HEK293 (cell line): ENCODE results near the gene MGAT2.
A peak's percentile ranks its signal among the peaks of the same experiment; 100 is the strongest.

ENCODE experiments used
- EGR2 ChIP-seq: fragments of 450-650 bp; formaldehyde crosslinking; IDR thresholded peaks from 2 replicates; pipeline ENCODE4 v1.5.1; 2016; ENCODE audit warnings: low read depth, missing biosample characterization, missing genetic modification characterization
- GLI4 ChIP-seq: fragments of 450-650 bp; formaldehyde crosslinking; IDR thresholded peaks from 2 replicates; pipeline ENCODE4 v1.5.1; 2016; ENCODE audit warnings: missing biosample characterization, missing genetic modification characterization
- GLIS2 ChIP-seq: fragments of 450-650 bp; formaldehyde crosslinking; IDR thresholded peaks from 2 replicates; pipeline ENCODE4 v1.5.1; 2016; ENCODE audit warnings: missing biosample characterization, missing genetic modification characterization
- HOXA7 ChIP-seq: sonication (generic); formaldehyde crosslinking; IDR thresholded peaks from 2 replicates; pipeline ENCODE4 v1.8.1; 2022; ENCODE audit warnings: missing genetic modification reagents, borderline replicate concordance
- MYNN ChIP-seq: fragments of 450-650 bp; formaldehyde crosslinking; IDR thresholded peaks from 2 replicates; pipeline ENCODE4 v1.5.1; 2016; ENCODE audit warnings: missing biosample characterization, missing genetic modification characterization, borderline replicate concordance
- PBX3 ChIP-seq: sonication (generic); formaldehyde crosslinking; IDR thresholded peaks from 2 replicates; pipeline ENCODE4 v1.8.1; 2022; ENCODE audit warnings: mild to moderate bottlenecking, moderate library complexity, missing genetic modification reagents
- PRDM6 ChIP-seq: fragments of 450-650 bp; formaldehyde crosslinking; IDR thresholded peaks from 2 replicates; pipeline ENCODE4 v1.5.1; 2017; ENCODE audit warnings: missing biosample characterization, missing genetic modification characterization
- REST ChIP-seq: fragments of 450-650 bp; formaldehyde crosslinking; IDR thresholded peaks from 2 replicates; pipeline ENCODE4 v1.5.1; 2016; ENCODE audit warnings: missing biosample characterization, missing genetic modification characterization
- ZBTB6 ChIP-seq: fragments of 450-650 bp; formaldehyde crosslinking; IDR thresholded peaks from 2 replicates; pipeline ENCODE4 v1.5.1; 2017; ENCODE audit warnings: missing biosample characterization, missing genetic modification characterization
- ZNF121 ChIP-seq: fragments of 450-650 bp; formaldehyde crosslinking; IDR thresholded peaks from 2 replicates; pipeline ENCODE4 v1.5.1; 2016; ENCODE audit warnings: missing biosample characterization, missing genetic modification characterization
- ZNF132 ChIP-seq: fragments of 450-650 bp; formaldehyde crosslinking; IDR thresholded peaks from 2 replicates; pipeline ENCODE4 v1.5.1; 2017; ENCODE audit warnings: missing biosample characterization, missing genetic modification characterization, borderline replicate concordance
- ZNF174 ChIP-seq: fragments of 450-650 bp; formaldehyde crosslinking; IDR thresholded peaks from 2 replicates; pipeline ENCODE4 v1.5.0; 2017; ENCODE audit warnings: missing biosample characterization, mild to moderate bottlenecking, missing genetic modification characterization
- ZNF211 ChIP-seq: fragments of 450-650 bp; formaldehyde crosslinking; IDR thresholded peaks from 2 replicates; pipeline ENCODE4 v1.5.1; 2016; ENCODE audit warnings: low read depth, missing biosample characterization, missing genetic modification characterization
- ZNF223 ChIP-seq: fragments of 450-650 bp; formaldehyde crosslinking; IDR thresholded peaks from 2 replicates; pipeline ENCODE4 v1.5.1; 2016; ENCODE audit warnings: missing biosample characterization, missing genetic modification characterization
- ZNF239 ChIP-seq: fragments of 450-650 bp; formaldehyde crosslinking; IDR thresholded peaks from 2 replicates; pipeline ENCODE4 v1.5.1; 2016; ENCODE audit warnings: missing biosample characterization, missing genetic modification characterization
- ZNF24 ChIP-seq: fragments of 450-650 bp; formaldehyde crosslinking; IDR thresholded peaks from 2 replicates; pipeline ENCODE4 v1.5.1; 2016; ENCODE audit warnings: missing biosample characterization, missing genetic modification characterization
- ZNF350 ChIP-seq: fragments of 450-650 bp; formaldehyde crosslinking; IDR thresholded peaks from 2 replicates; pipeline ENCODE4 v1.5.0; 2017; ENCODE audit warnings: missing biosample characterization, mild to moderate bottlenecking, missing genetic modification characterization
- ZNF473 ChIP-seq: fragments of 450-650 bp; formaldehyde crosslinking; IDR thresholded peaks from 2 replicates; pipeline ENCODE4 v1.5.1; 2017; ENCODE audit warnings: missing biosample characterization, missing genetic modification characterization
- ZNF530 ChIP-seq: fragments of 450-650 bp; formaldehyde crosslinking; IDR thresholded peaks from 2 replicates; pipeline ENCODE4 v1.5.1; 2016; ENCODE audit warnings: low read depth, missing biosample characterization, missing genetic modification characterization
- ZNF610 ChIP-seq: fragments of 450-650 bp; formaldehyde crosslinking; IDR thresholded peaks from 2 replicates; pipeline ENCODE4 v1.5.1; 2016; ENCODE audit warnings: missing biosample characterization, missing genetic modification characterization, borderline replicate concordance
- ZNF623 ChIP-seq: fragments of 450-650 bp; formaldehyde crosslinking; IDR thresholded peaks from 2 replicates; pipeline ENCODE4 v1.5.1; 2016; ENCODE audit warnings: missing biosample characterization, missing genetic modification characterization
- ZNF701 ChIP-seq: fragments of 450-650 bp; formaldehyde crosslinking; IDR thresholded peaks from 2 replicates; pipeline ENCODE4 v1.5.1; 2016; ENCODE audit warnings: missing biosample characterization, missing genetic modification characterization
- ZNF76 ChIP-seq: fragments of 450-650 bp; formaldehyde crosslinking; IDR thresholded peaks from 2 replicates; pipeline ENCODE4; 2016; ENCODE audit warnings: low read depth, missing biosample characterization, missing genetic modification characterization, borderline replicate concordance
- ZNF776 ChIP-seq: fragments of 450-650 bp; formaldehyde crosslinking; IDR thresholded peaks from 2 replicates; pipeline ENCODE4 v1.5.0; 2017; ENCODE audit warnings: missing biosample characterization, missing genetic modification characterization, borderline replicate concordance
- ZNF791 ChIP-seq: fragments of 450-650 bp; formaldehyde crosslinking; IDR thresholded peaks from 2 replicates; pipeline ENCODE4 v1.5.1; 2016; ENCODE audit warnings: missing biosample characterization, missing genetic modification characterization
- ZNF830 ChIP-seq: fragments of 450-650 bp; IDR thresholded peaks from 2 replicates; pipeline ENCODE4 v1.5.0; 2018; ENCODE audit warnings: missing biosample characterization, missing genetic modification characterization, low read depth, mild to moderate bottlenecking, moderate library complexity
- TF ChIP-seq, protein P1 (sequence below): fragments of 450-650 bp; formaldehyde crosslinking; IDR thresholded peaks from 2 replicates; pipeline ENCODE4 v1.5.1; 2016; ENCODE audit warnings: missing biosample characterization, missing genetic modification characterization
- TF ChIP-seq, protein P2 (sequence below): fragments of 450-650 bp; IDR thresholded peaks from 2 replicates; pipeline ENCODE4 v1.5.1; 2018; ENCODE audit warnings: missing biosample characterization, missing genetic modification characterization

MGAT2 gene

GRCh38 chr14:49633640-49634546, 13.3 kb downstream of the MGAT2 start (continued):
- TF ChIP-seq ZNF239 (no peak), PRDM6 (tag by site-specific recombination) (no peak), ZNF776 (tag by site-specific recombination) (no peak), ZNF791 (tag by site-specific recombination) (no peak), MYNN (no peak), ZNF830 (tag by site-specific recombination) (no peak), ZNF530 (tag by site-specific recombination) (0 out of 2 replicates have a peak, but pooled peaks have one; percentile 8), ZNF610 (no peak), ZNF350 (no peak), ZNF174 (tag by site-specific recombination) (no peak), PBX3 (no peak; the same call in none of the 2 replicates), ZNF24 (tag by site-specific recombination) (peak; percentile 68; the same call in 1 of the 2 replicates), REST (tag by site-specific recombination) (0 out of 2 replicates have a peak, but pooled peaks have one; percentile 30), EGR2 (tag by site-specific recombination) (no peak; the same call in none of the 2 replicates), ZNF473 (no peak), ZNF223 (tag by site-specific recombination) (no peak), ZNF121 (tag by site-specific recombination) (no peak), ZNF701 (tag by site-specific recombination) (no peak), ZNF76 (tag by site-specific recombination) (peak; percentile 91), GLI4 (tag by site-specific recombination) (no peak), HOXA7 (CRISPR knock-in tag) (no peak), ZNF132 (tag by site-specific recombination) (no peak), GLIS2 (tag by site-specific recombination) (peak; percentile 92), ZNF623 (tag by site-specific recombination) (no peak), ZBTB6 (tag by site-specific recombination) (no peak), ZNF211 (tag by site-specific recombination) (no peak)
- TF ChIP-seq, protein P1, sequence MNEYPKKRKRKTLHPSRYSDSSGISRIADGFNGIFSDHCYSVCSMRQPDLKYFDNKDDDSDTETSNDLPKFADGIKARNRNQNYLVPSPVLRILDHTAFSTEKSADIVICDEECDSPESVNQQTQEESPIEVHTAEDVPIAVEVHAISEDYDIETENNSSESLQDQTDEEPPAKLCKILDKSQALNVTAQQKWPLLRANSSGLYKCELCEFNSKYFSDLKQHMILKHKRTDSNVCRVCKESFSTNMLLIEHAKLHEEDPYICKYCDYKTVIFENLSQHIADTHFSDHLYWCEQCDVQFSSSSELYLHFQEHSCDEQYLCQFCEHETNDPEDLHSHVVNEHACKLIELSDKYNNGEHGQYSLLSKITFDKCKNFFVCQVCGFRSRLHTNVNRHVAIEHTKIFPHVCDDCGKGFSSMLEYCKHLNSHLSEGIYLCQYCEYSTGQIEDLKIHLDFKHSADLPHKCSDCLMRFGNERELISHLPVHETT (tag by site-specific recombination) = peak; percentile 53; the same call in 1 of the 2 replicates
- TF ChIP-seq, protein P2, sequence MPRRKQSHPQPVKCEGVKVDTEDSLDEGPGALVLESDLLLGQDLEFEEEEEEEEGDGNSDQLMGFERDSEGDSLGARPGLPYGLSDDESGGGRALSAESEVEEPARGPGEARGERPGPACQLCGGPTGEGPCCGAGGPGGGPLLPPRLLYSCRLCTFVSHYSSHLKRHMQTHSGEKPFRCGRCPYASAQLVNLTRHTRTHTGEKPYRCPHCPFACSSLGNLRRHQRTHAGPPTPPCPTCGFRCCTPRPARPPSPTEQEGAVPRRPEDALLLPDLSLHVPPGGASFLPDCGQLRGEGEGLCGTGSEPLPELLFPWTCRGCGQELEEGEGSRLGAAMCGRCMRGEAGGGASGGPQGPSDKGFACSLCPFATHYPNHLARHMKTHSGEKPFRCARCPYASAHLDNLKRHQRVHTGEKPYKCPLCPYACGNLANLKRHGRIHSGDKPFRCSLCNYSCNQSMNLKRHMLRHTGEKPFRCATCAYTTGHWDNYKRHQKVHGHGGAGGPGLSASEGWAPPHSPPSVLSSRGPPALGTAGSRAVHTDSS = no peak
